Aorta (tissue), 5 donors: ENCODE results near the gene AIMP1. TPM values are rescaled to one million over a fixed set of nuclear protein-coding genes. Genes with fewer than 3 reads are reported as not detected.

ENCODE experiments used
- ATAC-seq: fragments of 200-7000 bp; cut with Tn5 transposase; one replicate; pipeline ENCODE4 v1.9.1; 2022; ENCODE audit warnings: moderate library complexity; ENCODE audit not compliant: low FRiP score
- DNase-seq, 2 donors: peaks; one replicate each; pipeline ENCODE4 v3.0.0-alpha.2; 2020
- H3K27ac ChIP-seq, 2 donors: one replicate each; pipeline ENCODE4 v1.5.1; 2013; ENCODE audit warnings: low read length in 2 of 2, mild to moderate bottlenecking in 2 of 2, moderate library complexity in 2 of 2, control low read depth in 1 of 2, inconsistent platforms in 1 of 2, low read depth in 1 of 2
- H3K27me3 ChIP-seq, 2 donors: one replicate each; pipeline ENCODE4 v1.6.1; 2013; ENCODE audit warnings: control low read depth in 1 of 2, low read length in 1 of 2, mild to moderate bottlenecking in 1 of 2, moderate library complexity in 1 of 2; ENCODE audit not compliant: insufficient read depth in 2 of 2, control insufficient read depth in 1 of 2
- H3K36me3 ChIP-seq, 2 donors: one replicate each; pipeline ENCODE4 v1.6.1; 2013; ENCODE audit warnings: control low read depth in 1 of 2, low read length in 1 of 2, mild to moderate bottlenecking in 1 of 2; ENCODE audit not compliant: insufficient read depth in 2 of 2, control insufficient read depth in 1 of 2
- H3K4me1 ChIP-seq, 2 donors: one replicate each; pipeline ENCODE4 v1.6.1; 2013; ENCODE audit warnings: low read length in 2 of 2, control low read depth in 1 of 2, mild to moderate bottlenecking in 1 of 2, moderate library complexity in 1 of 2; ENCODE audit not compliant: insufficient read depth in 2 of 2, control insufficient read depth in 1 of 2
- H3K4me3 ChIP-seq, 2 donors: one replicate each; pipeline ENCODE4 v1.5.1; 2013; ENCODE audit warnings: low read length in 2 of 2, control low read depth in 1 of 2, mild to moderate bottlenecking in 1 of 2
- H3K9me3 ChIP-seq: one replicate; pipeline ENCODE4 v1.6.1; 2013; ENCODE audit warnings: mild to moderate bottlenecking, low read length; ENCODE audit not compliant: control insufficient read depth
- WGBS, 2 donors: extraction: QIAGEN DNeasy Blood & Tissue Kit; methylation state at CpG; one replicate each; pipeline ENCODE4 v1.1.7; 2013; 5-methylcytosine and 5-hydroxymethylcytosine counted together
- intact Hi-C, 2 donors: fragments of 100-400 bp; cut with DNase I; formaldehyde crosslinking; loops; one replicate each; pipeline versions ENCODE4 v1.14.2 to v1.15.0; 2022
- polyA plus RNA-seq, 2 donors: library from polyadenylated mRNA; stranded (reverse); fragments of 200-250 nt; gene quantifications; one replicate each; pipeline ENCODE4 v1.2.3, GENCODE V29; 2013
- total RNA-seq, 2 donors: library from RNA; stranded (reverse); fragmentation: NEBNext Ultra II Directional; extraction: Animal tissue kit (Norgen Biotek cat#: 25700); gene quantifications; one replicate each; pipeline ENCODE4 v1.2.1, GENCODE V29; 2021
- donor health status: healthy with polysubstance abuse.
- donor health status: Bipolar disorder and iron deficiency.
- donor health status: DM: no; HTN: no; CAD: no.
- donor health status: DM: no; HTN: no; CAD: no.
- donor health status: DM: yes; HTN: yes; CAD: no.

Gene AIMP1
- total and polyA plus RNA-seq, 4 donors: 30.2 to 45.6 (median 38.9) TPM

DNA sequence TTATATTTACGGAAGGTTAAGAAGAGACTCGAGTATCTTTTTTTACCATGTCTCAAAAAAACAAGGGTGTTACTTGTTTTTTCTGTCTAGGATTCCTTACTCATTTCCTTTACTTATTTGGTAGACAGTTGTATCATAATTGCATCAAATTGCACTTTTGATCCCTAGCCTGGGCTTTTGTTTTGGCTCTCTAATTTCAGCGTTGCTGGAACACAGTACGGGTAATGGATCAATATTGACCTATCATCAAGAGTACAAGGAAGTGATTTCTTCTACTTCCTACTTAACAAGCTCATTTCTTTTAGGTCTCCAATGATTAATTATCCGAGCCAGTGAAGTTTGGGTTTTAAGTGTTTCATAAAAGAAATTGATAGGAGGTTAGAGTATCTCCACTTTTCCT is 16.8 kb downstream of the AIMP1 start:
- Histone ChIP-seq H3K36me3 (peaks cover 3 to 4% of the 10 kb centered on the region in 2 donors), H3K4me3 (no peak overlapping the region), H3K27ac (no peak overlapping the region), H3K27me3 (no peaks in the 10 kb centered on the region), H3K9me3 (no peaks in the 10 kb centered on the region), H3K4me1 (no peaks in the 10 kb centered on the region)
- ATAC-seq: no peak
- DNase-seq: no peak
- intact Hi-C loops: no loop called here
- WGBS, 2 donors: 88 to 92% methylated on average over 5 of the region's 5 CpGs

GRCh38 chr4:106334741-106335470 is 18.6 kb downstream of the AIMP1 start:
- Histone ChIP-seq H3K9me3 (no peaks in the 10 kb centered on the region), H3K36me3 (peaks cover 7 to 11% of the 10 kb centered on the region in 2 donors), H3K4me1 (no peaks in the 10 kb centered on the region), H3K27me3 (no peaks in the 10 kb centered on the region), H3K27ac (no peak overlapping the region), H3K4me3 (no peak overlapping the region)
- ATAC-seq (no peak), DNase-seq (no peak)
- intact Hi-C loops: no loop called here
- WGBS, 2 donors: 57 to 62% methylated on average over 1 of the region's 1 CpG

GRCh38 chr4:106336618-106337017 is 20.3 kb downstream of the AIMP1 start:
- no peak overlapping the region for H3K27ac ChIP-seq
- intact Hi-C loops: no loop called here
- H3K9me3 ChIP-seq: no peaks in the 10 kb centered on the region
- ATAC-seq: no peak
- no peak overlapping the region for H3K4me3 ChIP-seq
- no peak for DNase-seq
- WGBS, 2 donors: 95 to 97% methylated on average over 3 of the region's 3 CpGs
- peaks cover 5 to 11% of the 10 kb centered on the region in 2 donors for H3K36me3 ChIP-seq
- H3K4me1 ChIP-seq: no peaks in the 10 kb centered on the region
- H3K27me3 ChIP-seq: no peaks in the 10 kb centered on the region

DNA sequence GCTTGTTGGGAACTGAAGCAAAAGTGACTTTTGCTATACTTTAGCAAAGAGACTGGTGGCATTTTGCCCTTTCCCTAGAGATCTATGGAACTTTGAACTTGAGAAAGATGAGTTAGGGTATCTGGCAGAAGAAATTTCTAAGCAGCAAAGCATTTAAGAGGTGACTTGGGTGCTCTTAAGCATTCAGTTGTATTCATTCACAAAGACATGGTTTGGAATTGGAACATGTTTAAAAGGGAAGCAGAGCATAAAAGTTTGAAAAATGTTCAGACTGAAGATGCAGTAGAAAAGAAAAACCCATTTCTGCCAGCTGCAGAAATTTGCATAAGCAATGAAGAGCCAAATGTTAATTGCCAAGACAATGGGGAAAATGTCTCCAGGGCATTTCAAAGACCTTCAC is 21.6 kb downstream of the AIMP1 start:
- Histone ChIP-seq H3K9me3 (no peaks in the 10 kb centered on the region), H3K4me3 (no peak overlapping the region), H3K4me1 (no peaks in the 10 kb centered on the region), H3K27me3 (no peaks in the 10 kb centered on the region), H3K36me3 (peaks cover 4 to 11% of the 10 kb centered on the region in 2 donors), H3K27ac (no peak overlapping the region)
- intact Hi-C loops: no loop called here
- ATAC-seq (no peak), DNase-seq (no peak)

GRCh38 chr4:106338671-106339070 is 22.3 kb downstream of the AIMP1 start:
- Histone ChIP-seq H3K9me3 (no peaks in the 10 kb centered on the region), H3K4me1 (no peaks in the 10 kb centered on the region), H3K36me3 (peaks cover 4 to 11% of the 10 kb centered on the region in 2 donors), H3K4me3 (no peak overlapping the region), H3K27ac (no peak overlapping the region), H3K27me3 (no peaks in the 10 kb centered on the region)
- DNase-seq: peak in 1 of 2 donors; percentile 59
- WGBS, 2 donors: 97 to 98% methylated on average over 3 of the region's 3 CpGs
- ATAC-seq: no peak
- intact Hi-C loops: no loop called here

DNA sequence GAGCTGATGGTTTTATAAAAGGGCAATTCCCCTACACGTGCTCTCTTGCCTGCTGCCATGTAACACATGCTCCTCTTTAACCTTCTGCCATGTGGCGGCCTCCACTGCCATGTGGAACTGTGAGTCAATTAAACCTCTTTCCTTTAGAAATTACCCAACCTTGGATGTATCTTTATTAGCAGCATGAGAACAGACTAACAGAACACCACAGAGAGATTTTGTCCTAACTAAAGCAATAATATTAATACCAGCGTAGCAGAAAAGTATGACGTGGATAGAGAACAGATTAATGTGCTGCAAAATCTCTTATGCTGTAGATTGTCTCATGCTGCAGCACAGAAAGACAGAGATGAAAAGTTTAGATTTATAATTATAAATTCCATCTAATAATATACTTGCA is 23.1 kb downstream of the AIMP1 start:
- peaks cover 4 to 11% of the 10 kb centered on the region in 2 donors for H3K36me3 ChIP-seq
- no peaks in the 10 kb centered on the region for H3K27me3 ChIP-seq
- 94 to 95% methylated on average over 4 of the region's 4 CpGs for WGBS, 2 donors
- no peak for ATAC-seq
- intact Hi-C loops: no loop called here
- H3K4me3 ChIP-seq: no peak overlapping the region
- no peak overlapping the region for H3K27ac ChIP-seq
- no peaks in the 10 kb centered on the region for H3K9me3 ChIP-seq
- no peaks in the 10 kb centered on the region for H3K4me1 ChIP-seq
- DNase-seq: no peak

DNA sequence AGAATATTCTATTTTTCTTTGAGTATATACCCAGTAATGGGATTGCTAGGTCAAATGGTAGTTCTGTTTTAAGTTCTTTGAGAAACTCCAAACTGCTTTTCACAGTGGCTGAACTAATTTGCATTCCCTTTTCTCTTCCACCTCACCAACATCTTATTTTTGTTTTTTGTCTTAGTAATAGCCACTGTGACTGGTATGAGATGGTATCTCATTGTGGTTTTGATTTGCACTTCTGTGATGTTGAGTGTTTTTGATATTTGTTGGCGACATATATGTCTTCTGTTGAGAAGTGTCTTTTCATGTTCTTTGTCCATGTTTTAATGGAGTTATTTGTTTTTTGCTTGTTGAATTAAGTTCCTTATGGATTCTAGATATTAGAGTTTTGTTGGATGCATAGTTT is 24.4 kb downstream of the AIMP1 start:
- H3K9me3 ChIP-seq: no peaks in the 10 kb centered on the region
- no peaks in the 10 kb centered on the region for H3K4me1 ChIP-seq
- ATAC-seq (no peak), DNase-seq (no peak)
- WGBS, 2 donors: 100% methylated on average over 1 of the region's 1 CpG
- peaks cover 4 to 11% of the 10 kb centered on the region in 2 donors for H3K36me3 ChIP-seq
- H3K4me3 ChIP-seq: no peak overlapping the region
- no peak overlapping the region for H3K27ac ChIP-seq
- intact Hi-C loops: no loop called here
- no peaks in the 10 kb centered on the region for H3K27me3 ChIP-seq

DNA sequence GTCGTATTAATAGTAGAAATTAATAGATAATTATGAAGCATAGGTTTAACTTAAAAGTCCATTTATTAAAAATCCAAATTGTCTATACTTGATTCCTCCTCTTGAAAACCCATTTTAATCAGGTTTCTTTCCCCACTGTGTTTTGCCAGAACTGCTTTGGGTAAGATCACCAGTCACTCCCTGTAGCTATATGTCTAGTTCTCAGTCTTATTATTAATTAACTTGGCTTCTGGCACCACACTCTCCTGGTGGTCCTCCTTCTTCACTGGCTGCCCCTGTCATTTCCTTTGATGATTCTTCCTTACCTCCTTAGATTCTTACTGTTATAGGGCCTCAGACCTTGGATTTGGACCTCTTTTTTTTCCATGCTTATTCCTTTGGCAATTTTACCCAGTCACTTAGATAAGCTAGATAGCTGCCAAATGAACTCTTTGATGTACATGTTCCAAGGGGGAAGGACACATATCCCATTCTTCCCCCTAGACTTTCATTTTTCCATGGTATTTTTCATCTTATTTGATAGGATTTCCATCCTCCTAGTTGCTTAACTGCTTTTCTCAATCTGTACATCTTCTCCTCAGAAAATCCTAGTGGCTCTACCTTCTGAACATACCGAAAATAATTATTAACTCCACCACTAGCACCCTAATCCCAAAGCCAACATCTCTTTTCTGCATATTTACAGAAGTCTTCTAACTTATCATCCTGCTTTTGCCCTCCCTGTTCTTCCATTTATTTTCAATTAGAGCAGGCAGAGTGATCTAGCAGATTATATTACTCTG is 27.7 kb downstream of the AIMP1 start:
- H3K4me3 ChIP-seq: no peak overlapping the region
- DNase-seq: no peak
- H3K27ac ChIP-seq: no peak overlapping the region
- H3K4me1 ChIP-seq: no peaks in the 10 kb centered on the region
- H3K9me3 ChIP-seq: no peaks in the 10 kb centered on the region
- ATAC-seq: no peak
- H3K36me3 ChIP-seq: peaks cover 0 to 2% of the 10 kb centered on the region in 2 donors
- intact Hi-C loops: no loop called here
- no peaks in the 10 kb centered on the region for H3K27me3 ChIP-seq
- 94 to 96% methylated on average over 2 of the region's 2 CpGs for WGBS, 2 donors

DNA sequence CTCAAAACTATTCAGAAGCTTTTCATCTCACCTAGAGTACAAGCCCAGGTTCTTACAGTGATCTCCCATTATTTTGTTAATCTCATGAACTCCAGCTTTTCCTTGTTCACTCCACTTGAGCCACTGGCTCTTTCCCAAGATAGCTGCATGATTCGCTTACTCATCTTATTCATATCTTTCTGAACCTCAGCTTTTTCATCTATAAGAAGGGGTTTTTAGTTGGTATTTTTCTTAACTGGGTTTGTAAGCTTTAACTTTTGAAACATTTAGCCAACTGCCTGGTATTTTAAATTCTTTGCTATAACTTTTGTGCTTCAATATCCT is 28.3 kb downstream of the AIMP1 start:
- Histone ChIP-seq H3K4me1 (no peaks in the 10 kb centered on the region), H3K36me3 (no peaks in the 10 kb centered on the region), H3K4me3 (no peak overlapping the region), H3K9me3 (no peaks in the 10 kb centered on the region), H3K27ac (no peak overlapping the region), H3K27me3 (no peaks in the 10 kb centered on the region)
- WGBS, 2 donors: 54 to 75% methylated on average over 1 of the region's 1 CpG
- intact Hi-C loops: no loop called here
- no peak for DNase-seq
- no peak for ATAC-seq
